H1 (cell line): ENCODE data around the gene TMEM245. TPM values are rescaled to one million over a fixed set of nuclear protein-coding genes. Genes with fewer than 3 reads are reported as not detected.

Source experiments
- CTCF ChIA-PET: fragments of 300-600 bp; sonication (Branson Sonifier 250); formaldehyde crosslinking; loops from one replicate; lab custom pipeline; 2021; ENCODE audit not compliant: partially characterized antibody; lab: Charles Lee
- POLR2A ChIA-PET: fragments of 300-600 bp; sonication (Branson Sonifier 250); formaldehyde crosslinking; loops from one replicate; lab custom pipeline; 2021; ENCODE audit warnings: inconsistent platforms; ENCODE audit not compliant: partially characterized antibody; lab: Charles Lee
- DNase-seq, 2 experiments: peaks; one replicate each; pipeline versions ENCODE4 v3.0.0 to v3.0.0-alpha.2; 2010 to 2022; ENCODE audit warnings: low spot score in 2 of 2, low read depth in 1 of 2, mixed read lengths in 1 of 2
- FAIRE-seq: peaks from 2 replicates; lab custom pipeline; 2011; peaks lifted over from hg19 to GRCh38; lab: Jason Lieb, UNC
- H2AFZ ChIP-seq: 2 replicates; pipeline ENCODE4 v1.8.1; 2012; ENCODE audit warnings: low read length, inconsistent platforms
- H2AK5ac ChIP-seq: 2 replicates; pipeline ENCODE4 v1.6.1; 2013; ENCODE audit warnings: low read depth, low read length
- H2BK120ac ChIP-seq: replicated peaks from 2 replicates; pipeline ENCODE3; 2013; ENCODE audit warnings: low read depth, low read length, inconsistent platforms
- H2BK12ac ChIP-seq: 2 replicates; pipeline ENCODE4 v1.6.1; 2013; ENCODE audit warnings: low read depth, low read length
- H2BK15ac ChIP-seq: 2 replicates; pipeline ENCODE4 v1.6.1; 2013; ENCODE audit warnings: low read length
- H2BK20ac ChIP-seq: 2 replicates; pipeline ENCODE4 v1.6.1; 2013; ENCODE audit warnings: low read length
- H2BK5ac ChIP-seq: 2 replicates; pipeline ENCODE4 v1.6.1; 2013; ENCODE audit warnings: low read depth, low read length
- H3K14ac ChIP-seq: 2 replicates; pipeline ENCODE4 v1.6.1; 2013; ENCODE audit warnings: inconsistent platforms; ENCODE audit not compliant: insufficient read length
- H3K18ac ChIP-seq: 2 replicates; pipeline ENCODE4 v1.6.1; 2013; ENCODE audit warnings: low read length; ENCODE audit errors: extremely low read depth
- H3K23ac ChIP-seq: 2 replicates; pipeline ENCODE4 v1.6.1; 2013; ENCODE audit warnings: inconsistent platforms; ENCODE audit not compliant: insufficient read length
- H3K23me2 ChIP-seq: 2 replicates; pipeline ENCODE4 v1.6.1; 2013; ENCODE audit warnings: low read depth, low read length
- H3K27ac ChIP-seq: 2 replicates; pipeline ENCODE4 v1.6.1; 2011; ENCODE audit warnings: low read depth, low read length, inconsistent platforms
- H3K27me3 ChIP-seq, 4 experiments: replicated peaks in 1 of 4; 1 replicate in 1 of 4; 2 replicates in 3 of 4; pipeline versions ENCODE4 v1.6.1 to v1.8.1; 2011 to 2013; ENCODE audit warnings: low read length in 3 of 4, mild to moderate bottlenecking in 3 of 4, inconsistent platforms in 2 of 4, mixed read lengths in 2 of 4, moderate library complexity in 1 of 4; ENCODE audit not compliant: control insufficient read depth in 3 of 4, insufficient read depth in 3 of 4; ENCODE audit errors: extremely low read depth in 1 of 4
- H3K36me3 ChIP-seq, 4 experiments: 2 replicates each; pipeline versions ENCODE4 v1.6.1 to v1.8.1; 2011 to 2013; ENCODE audit warnings: mild to moderate bottlenecking in 4 of 4, low read length in 3 of 4, moderate library complexity in 2 of 4, control low read depth in 1 of 4, inconsistent platforms in 1 of 4; ENCODE audit not compliant: insufficient read depth in 4 of 4, control insufficient read depth in 2 of 4
- H3K4ac ChIP-seq: replicated peaks from 2 replicates; pipeline ENCODE3; 2013; ENCODE audit warnings: low read length, low read depth, mixed read lengths, inconsistent platforms; ENCODE audit not compliant: insufficient read length
- H3K4me1 ChIP-seq, 4 experiments: replicated peaks in 1 of 4; 1 replicate in 1 of 4; 2 replicates in 3 of 4; pipeline versions ENCODE4 v1.6.1 to v1.8.1; 2011 to 2013; ENCODE audit warnings: low read length in 3 of 4, inconsistent platforms in 2 of 4, mixed read lengths in 1 of 4; ENCODE audit not compliant: insufficient read depth in 4 of 4, control insufficient read depth in 3 of 4
- H3K4me2 ChIP-seq, 2 experiments: 2 replicates each; pipeline versions ENCODE4 v1.6.1 to v1.8.1; 2011 to 2013; ENCODE audit warnings: low read depth in 2 of 2, low read length in 2 of 2, control low read depth in 1 of 2, inconsistent platforms in 1 of 2, mild to moderate bottlenecking in 1 of 2; ENCODE audit not compliant: insufficient read depth in 1 of 2
- H3K4me3 ChIP-seq, 4 experiments: fragments of 200-600, 300-600 bp in 1 of 4; sonication (generic), shearing (Covaris generic), sonication (Bioruptor Twin) in 1 of 4; 2 replicates each; pipeline versions ENCODE4 v1.5.1 to v1.8.1; 2011 to 2016; ENCODE audit warnings: low read length in 4 of 4, low read depth in 3 of 4, control low read depth in 2 of 4, inconsistent platforms in 2 of 4, mild to moderate bottlenecking in 2 of 4, mixed read lengths in 1 of 4, moderate library complexity in 1 of 4; ENCODE audit not compliant: insufficient read depth in 2 of 4; ENCODE audit errors: extremely low read depth in 1 of 4
- H3K56ac ChIP-seq: replicated peaks from 2 replicates; pipeline ENCODE3; 2013; ENCODE audit warnings: low read depth, mild to moderate bottlenecking, mixed read lengths, low read length, inconsistent platforms; ENCODE audit not compliant: insufficient read length
- H3K79me1 ChIP-seq: 2 replicates; pipeline ENCODE4 v1.6.1; 2013; ENCODE audit warnings: low read depth, low read length, control low read depth
- H3K79me2 ChIP-seq, 2 experiments: 2 replicates each; pipeline versions ENCODE4 v1.6.1 to v1.8.1; 2012 to 2013; ENCODE audit warnings: low read length in 2 of 2, mild to moderate bottlenecking in 2 of 2, inconsistent platforms in 1 of 2; ENCODE audit not compliant: insufficient read depth in 2 of 2, control insufficient read depth in 1 of 2
- H3K9ac ChIP-seq, 4 experiments: replicated peaks in 1 of 4; 1 replicate in 1 of 4; 2 replicates in 3 of 4; pipeline versions ENCODE4 v1.6.1 to v1.8.1; 2011 to 2013; ENCODE audit warnings: low read depth in 3 of 4, low read length in 3 of 4, control low read depth in 2 of 4, mild to moderate bottlenecking in 2 of 4, moderate library complexity in 2 of 4, inconsistent platforms in 1 of 4; ENCODE audit errors: extremely low read depth in 1 of 4
- H3K9me3 ChIP-seq, 2 experiments: 2 replicates each; pipeline versions ENCODE4 v1.6.1 to v1.8.1; 2012 to 2013; ENCODE audit warnings: mild to moderate bottlenecking in 2 of 2, moderate library complexity in 2 of 2, control low read depth in 1 of 2, inconsistent platforms in 1 of 2, low read depth in 1 of 2, low read length in 1 of 2, mixed read lengths in 1 of 2; ENCODE audit not compliant: insufficient read depth in 2 of 2
- H4K20me1 ChIP-seq, 2 experiments: replicated peaks in 1 of 2; 2 replicates each; pipeline versions ENCODE3 to v1.8.1; 2011 to 2013; ENCODE audit warnings: inconsistent platforms in 2 of 2, low read length in 2 of 2, mild to moderate bottlenecking in 1 of 2; ENCODE audit not compliant: insufficient read depth in 2 of 2, control insufficient read depth in 1 of 2
- H4K5ac ChIP-seq: 2 replicates; pipeline ENCODE4 v1.6.1; 2013; ENCODE audit warnings: low read length, low read depth, mixed read lengths, inconsistent platforms; ENCODE audit not compliant: insufficient read length
- H4K8ac ChIP-seq: 2 replicates; pipeline ENCODE4 v1.8.0; 2013; ENCODE audit warnings: mild to moderate bottlenecking, moderate library complexity, low read length, inconsistent platforms; ENCODE audit not compliant: insufficient read depth; ENCODE audit errors: extremely low read depth
- H4K91ac ChIP-seq: replicated peaks from 2 replicates; pipeline ENCODE3; 2013; ENCODE audit warnings: low read length, mixed read lengths, inconsistent platforms; ENCODE audit not compliant: insufficient read length
- ASH2L ChIP-seq: fragments of 200-600, 300-600 bp; sonication (generic); IDR thresholded peaks from one replicate; pipeline ENCODE4 v1.7.1; 2017; ENCODE audit warnings: low read length
- KDM5A ChIP-seq: fragments of 200-600 bp; IDR thresholded peaks from 2 replicates; pipeline ENCODE4 v1.7.1; 2012; ENCODE audit warnings: mild to moderate bottlenecking, low read length, inconsistent platforms, mixed read lengths
- SAP30 ChIP-seq: fragments of 300-600 bp; sonication (generic); IDR thresholded peaks from 2 replicates; pipeline ENCODE4 v1.7.1; 2012; ENCODE audit warnings: low read length, moderate library complexity, mild to moderate bottlenecking, inconsistent platforms; ENCODE audit not compliant: insufficient read depth, insufficient replicate concordance
- WGBS, 2 experiments: shearing (Covaris generic) in 1 of 2; methylation state at CpG; one replicate each; pipeline versions ENCODE4 v1.1.6 to v1.1.7; 2013 to 2015; ENCODE audit warnings: low lambda C conversion rate in 2 of 2, mixed read lengths in 2 of 2, inconsistent platforms in 1 of 2, low coverage in 1 of 2, missing lambda C conversion rate in 1 of 2; ENCODE audit not compliant: insufficient replicate concordance in 2 of 2, insufficient coverage in 1 of 2, insufficient read length in 1 of 2; ENCODE audit errors: extremely low coverage in 1 of 2, missing lambda C conversion rate in 1 of 2; 5-methylcytosine and 5-hydroxymethylcytosine counted together
- polyA plus RNA-seq, 7 experiments: library from polyadenylated mRNA; depleted of rRNA in 3 of 7; stranded (reverse) in 5 of 7; unstranded in 2 of 7; fragments of >200 nt in 5 of 7; fragments of 200-250 nt in 2 of 7; gene quantifications; 1 replicate in 5 of 7; 2 replicates in 1 of 7; 4 replicates in 1 of 7; pipeline versions ENCODE4 v1.2.1 to v1.2.3, GENCODE V29; 2011 to 2013; ENCODE audit warnings: missing spikeins in 2 of 7, mixed read lengths in 2 of 7
- total RNA-seq: library from RNA; stranded (reverse); fragmentation: NEBNext Ultra II Directional; extraction: Animal tissue kit (Norgen Biotek cat#: 25700); gene quantifications from 2 replicates; pipeline ENCODE4 v1.2.1, GENCODE V29; 2021
- TF ChIP-seq, protein P1 (sequence below): IDR thresholded peaks from 2 replicates; pipeline ENCODE4 v1.6.1; 2011; ENCODE audit warnings: low read length, improper control_type of control experiment

The TMEM245 gene
- total and polyA plus RNA-seq, 2 of the 8 experiments (the other 6 are each of a cell fraction or from before 2014, with no cell fraction given) = 44.3 to 45.8 TPM

- H4K91ac ChIP-seq = no peak overlapping the region
- H2BK15ac ChIP-seq = no peak overlapping the region
- no peak overlapping the region for H2BK120ac ChIP-seq
- no peak overlapping the region for H2AK5ac ChIP-seq
- no peak overlapping the region for H2BK5ac ChIP-seq
- H3K4ac ChIP-seq = no peak overlapping the region
- H2BK20ac ChIP-seq = no peak overlapping the region
- H3K27me3 ChIP-seq = no peaks in the 10 kb centered on the region
- no peaks in the 10 kb centered on the region for H3K23me2 ChIP-seq
- H4K20me1 ChIP-seq = peaks cover 11 to 22% of the 10 kb centered on the region in 2 experiments
- no peak overlapping the region for H3K18ac ChIP-seq
- no peak overlapping the region for H2AFZ ChIP-seq
- H3K56ac ChIP-seq = no peak overlapping the region
- FAIRE-seq (no peak), DNase-seq (no peak)
- H2BK12ac ChIP-seq = no peak overlapping the region
- no peak overlapping the region for H4K5ac ChIP-seq
- no peak overlapping the region for H3K27ac ChIP-seq
- H3K9me3 ChIP-seq = no peaks in the 10 kb centered on the region
- peaks cover 8% of the 10 kb centered on the region for H3K79me1 ChIP-seq
- no peak overlapping the region for H3K4me2 ChIP-seq
- no peak overlapping the region for H4K8ac ChIP-seq
- ChIA-PET CTCF (interaction anchor here (1.2 to 1.3 kb wide), 2 partner anchors 13 to 55 kb away, joined by 3 to 4 read pairs; no protein-coding TSS in a partner anchor), POLR2A (no interaction called here)
- no peak overlapping the region for H3K23ac ChIP-seq
- peaks cover 0 to 12% (median 3%) of the 10 kb centered on the region in 4 experiments; a peak in 2 of 8 replicates for H3K36me3 ChIP-seq
- peaks cover 2 to 11% (median 5%) of the 10 kb centered on the region in 4 experiments; a peak in 5 of 7 replicates for H3K4me1 ChIP-seq
- TF ChIP-seq SAP30 (no peak), ASH2L (no peak), KDM5A (no peak)
- TF ChIP-seq, protein P1, sequence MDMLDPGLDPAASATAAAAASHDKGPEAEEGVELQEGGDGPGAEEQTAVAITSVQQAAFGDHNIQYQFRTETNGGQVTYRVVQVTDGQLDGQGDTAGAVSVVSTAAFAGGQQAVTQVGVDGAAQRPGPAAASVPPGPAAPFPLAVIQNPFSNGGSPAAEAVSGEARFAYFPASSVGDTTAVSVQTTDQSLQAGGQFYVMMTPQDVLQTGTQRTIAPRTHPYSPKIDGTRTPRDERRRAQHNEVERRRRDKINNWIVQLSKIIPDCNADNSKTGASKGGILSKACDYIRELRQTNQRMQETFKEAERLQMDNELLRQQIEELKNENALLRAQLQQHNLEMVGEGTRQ = no peak
- peaks cover 3 to 97% of the 10 kb centered on the region in 2 experiments; a peak in 3 of 4 replicates for H3K79me2 ChIP-seq
- WGBS, 2 experiments = 91% methylated on average over 3 of the region's 3 CpGs; no CpG with 5 or more reads in 1 of the 2 experiments
- no peak overlapping the region for H3K14ac ChIP-seq
- H3K4me3 ChIP-seq = no peak overlapping the region
- H3K9ac ChIP-seq = no peak overlapping the region
Observed at GRCh38 chr9:109101202-109101595, 18.5 kb downstream of the TMEM245 start.
